ENCODE measurements around the gene MOB2. TPM values are rescaled to one million over a fixed set of nuclear protein-coding genes. Genes with fewer than 3 reads are reported as not detected.

Gene MOB2
- total RNA-seq, 1 experiment from 2014 or later, result 22.7 TPM

DNA sequence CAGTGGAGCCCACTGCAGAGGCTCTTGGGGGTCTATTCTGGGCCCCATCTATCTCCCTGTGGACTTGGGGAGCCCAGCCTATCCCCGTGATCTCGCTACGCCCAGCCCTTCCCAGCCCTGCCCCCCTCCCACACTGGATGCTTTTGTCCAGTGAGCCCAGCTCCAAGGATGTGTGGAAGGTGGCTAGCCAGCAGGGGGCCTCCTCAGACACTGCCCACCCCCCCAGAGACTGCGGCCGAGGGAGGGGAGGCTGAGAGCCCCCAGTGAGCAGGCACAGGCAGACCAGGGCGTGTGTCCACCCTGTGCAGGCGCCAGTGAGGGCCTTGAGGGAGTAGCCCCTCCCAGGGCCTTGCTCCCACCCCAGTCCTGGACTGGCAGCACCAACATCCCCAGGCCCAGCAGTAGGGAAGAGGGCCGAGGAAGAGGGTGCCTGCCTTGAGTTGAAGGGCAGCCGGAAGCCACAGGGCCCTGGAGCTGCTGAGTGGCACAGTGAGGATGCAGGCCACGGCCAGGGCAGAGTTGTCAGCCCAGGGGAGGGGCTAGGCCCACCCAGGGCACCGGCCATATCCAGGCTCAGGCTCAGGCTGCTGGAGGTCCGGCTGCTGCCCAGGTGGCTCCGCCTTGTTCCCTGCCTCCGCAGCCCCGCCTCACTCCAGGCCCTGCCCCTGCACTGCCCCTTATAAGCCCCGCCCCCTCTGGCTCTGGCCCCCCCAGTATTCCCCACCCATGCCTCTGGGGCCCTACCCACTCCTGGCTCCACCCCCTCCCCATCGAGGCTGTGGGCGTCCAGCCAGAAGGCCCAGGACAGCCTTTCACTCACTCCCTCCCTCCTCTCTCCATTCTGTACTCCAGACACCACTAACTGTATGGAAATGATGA lies 28.0 kb downstream of the MOB2 start:
- no peak overlapping the region for H2AK5ac ChIP-seq (ENCODE audit: insufficient read length, low read length)
- H3K9me3 ChIP-seq (ENCODE audit: control insufficient read depth, low read depth, low read length), result no peaks in the 10 kb centered on the region
- no peak overlapping the region for H3K23ac ChIP-seq (ENCODE audit: insufficient read length, low read depth, low read length)
- H3K79me1 ChIP-seq (ENCODE audit: insufficient read depth, low read depth, low read length, poor library complexity, severe bottlenecking), result no peaks in the 10 kb centered on the region
- Mint-ChIP-seq H3K36me3 (ENCODE audit: insufficient read depth in 1 of 3, low read depth in 3 of 3) (peaks cover 2 to 6% (median 5%) of the 10 kb centered on the region in 3 experiments; a peak in 1 of 7 replicates), H3K27ac (no peak overlapping the region; a peak in 1 of 7 replicates), H3K4me1 (peaks cover 3 to 14% of the 10 kb centered on the region in 2 experiments; a peak in 3 of 4 replicates), H3K27me3 (ENCODE audit: low read depth) (no peaks in the 10 kb centered on the region), H3K4me3 (no peak overlapping the region), H3K9me3 (no peaks in the 10 kb centered on the region)
- H3K27ac ChIP-seq (ENCODE audit: insufficient read length, low read depth, low read length), result no peak overlapping the region
- H3K4me2 ChIP-seq (ENCODE audit: insufficient read depth, insufficient read length, low read length), result no peak overlapping the region
- H4K91ac ChIP-seq (ENCODE audit: insufficient read length, low read depth, low read length), result no peak overlapping the region
- no peaks in the 10 kb centered on the region for H4K20me1 ChIP-seq (ENCODE audit: control insufficient read depth, insufficient read depth, insufficient read length)
- no peak overlapping the region for H3K14ac ChIP-seq (ENCODE audit: insufficient read depth, low read length)
- DNase-seq, result peak; percentile 70
- no peak overlapping the region for H2AFZ ChIP-seq (ENCODE audit: low read length)
- no peak overlapping the region for H4K8ac ChIP-seq (replicated peaks; ENCODE audit: insufficient read length, low read depth, low read length)
- no peak overlapping the region for H2BK20ac ChIP-seq (ENCODE audit: low read depth, low read length, poor library complexity, severe bottlenecking)
- H3T11ph ChIP-seq (ENCODE audit: low read length), result no peak overlapping the region
- WGBS (ENCODE audit: extremely low coverage, insufficient read length, low lambda C conversion rate), result no CpG with 5 or more reads among the region's 18 CpGs
- H3K9ac ChIP-seq (ENCODE audit: extremely low read depth, insufficient read length, low read length), result no peak overlapping the region
- no peaks in the 10 kb centered on the region for H3K23me2 ChIP-seq (ENCODE audit: insufficient read length, low read depth, low read length, poor library complexity, severe bottlenecking)
- no peak overlapping the region for H4K5ac ChIP-seq (ENCODE audit: insufficient read length, low read depth, low read length)
- no peaks in the 10 kb centered on the region for H3K27me3 ChIP-seq (ENCODE audit: insufficient read depth, low read length)
- H2BK120ac ChIP-seq (ENCODE audit: low read depth, low read length, poor library complexity, severe bottlenecking), result no peak overlapping the region
- TF ChIP-seq, protein P1, sequence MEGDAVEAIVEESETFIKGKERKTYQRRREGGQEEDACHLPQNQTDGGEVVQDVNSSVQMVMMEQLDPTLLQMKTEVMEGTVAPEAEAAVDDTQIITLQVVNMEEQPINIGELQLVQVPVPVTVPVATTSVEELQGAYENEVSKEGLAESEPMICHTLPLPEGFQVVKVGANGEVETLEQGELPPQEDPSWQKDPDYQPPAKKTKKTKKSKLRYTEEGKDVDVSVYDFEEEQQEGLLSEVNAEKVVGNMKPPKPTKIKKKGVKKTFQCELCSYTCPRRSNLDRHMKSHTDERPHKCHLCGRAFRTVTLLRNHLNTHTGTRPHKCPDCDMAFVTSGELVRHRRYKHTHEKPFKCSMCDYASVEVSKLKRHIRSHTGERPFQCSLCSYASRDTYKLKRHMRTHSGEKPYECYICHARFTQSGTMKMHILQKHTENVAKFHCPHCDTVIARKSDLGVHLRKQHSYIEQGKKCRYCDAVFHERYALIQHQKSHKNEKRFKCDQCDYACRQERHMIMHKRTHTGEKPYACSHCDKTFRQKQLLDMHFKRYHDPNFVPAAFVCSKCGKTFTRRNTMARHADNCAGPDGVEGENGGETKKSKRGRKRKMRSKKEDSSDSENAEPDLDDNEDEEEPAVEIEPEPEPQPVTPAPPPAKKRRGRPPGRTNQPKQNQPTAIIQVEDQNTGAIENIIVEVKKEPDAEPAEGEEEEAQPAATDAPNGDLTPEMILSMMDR (conservative IDR thresholded peaks at IDR 0.05), result peak; percentile 23; the same call in 1 of the 3 replicates
- no peak overlapping the region for H3K56ac ChIP-seq (ENCODE audit: insufficient read length, low read depth, low read length)
- no peaks in the 10 kb centered on the region for H3K4me1 ChIP-seq (ENCODE audit: insufficient read depth, low read length)
- H3K4ac ChIP-seq (ENCODE audit: low read depth, low read length), result no peak overlapping the region
- H3K18ac ChIP-seq (ENCODE audit: insufficient read length, low read depth, low read length), result no peak overlapping the region
- H2BK15ac ChIP-seq (ENCODE audit: low read depth, low read length), result no peak overlapping the region
- H2BK12ac ChIP-seq (ENCODE audit: insufficient read length, low read depth, low read length), result no peak overlapping the region
- H3K79me2 ChIP-seq (ENCODE audit: insufficient read depth, low read length), result no peaks in the 10 kb centered on the region
- H2BK5ac ChIP-seq (ENCODE audit: insufficient read length, low read length), result no peak overlapping the region
